ENCODE data around the gene ANKRD40.
A peak's percentile ranks its signal among the peaks of the same experiment; 100 is the strongest.
"Not testable (repeated sequence)": the region's sequence is repeated elsewhere in the genome, so short reads cannot be mapped to it uniquely, and the experiment has no call there.

Gene ANKRD40

DNA sequence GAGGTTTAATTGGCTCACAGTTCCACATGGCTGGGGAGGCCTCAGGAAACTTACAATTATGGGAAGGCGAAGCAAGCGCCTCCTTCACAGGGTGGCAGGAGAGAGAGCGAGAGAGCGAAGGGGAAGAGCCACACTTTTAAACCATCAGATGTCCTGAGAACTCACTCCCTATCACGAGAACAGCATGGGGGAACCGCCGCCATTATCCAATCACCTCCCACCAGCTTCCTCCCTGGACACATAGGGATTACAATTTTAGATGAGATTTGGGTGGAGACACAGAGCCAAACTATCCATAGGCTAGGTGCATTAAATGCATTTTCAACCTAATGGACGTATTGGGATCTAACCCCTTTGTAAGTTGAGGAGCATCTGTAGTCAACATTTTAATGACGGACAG, 4.9 kb upstream of the ANKRD40 start:
- no peak for DNase-seq

DNA sequence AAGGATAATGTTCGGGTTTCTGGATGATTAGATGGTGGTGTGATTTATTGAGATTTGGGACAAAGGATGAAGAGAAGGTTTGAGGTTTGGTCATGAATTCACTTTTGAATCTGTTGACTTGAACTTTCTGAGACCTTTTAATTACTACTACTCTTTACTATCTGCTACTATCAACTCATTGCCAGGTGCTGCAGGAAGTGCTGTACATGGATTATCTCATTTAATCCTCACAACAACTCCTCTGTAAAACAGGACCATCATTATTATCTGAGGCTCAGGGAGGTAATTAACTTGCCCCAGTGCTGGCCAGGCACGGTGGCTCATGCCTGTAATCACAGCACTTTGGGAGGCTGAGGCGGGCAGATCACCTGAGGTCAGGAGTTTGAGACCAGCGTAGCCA, 2.9 kb upstream of the ANKRD40 start:
- DNase-seq: no peak

GRCh38 chr17:50710025-50710424, 2.3 kb upstream of the ANKRD40 start:
- no peak for DNase-seq

DNA sequence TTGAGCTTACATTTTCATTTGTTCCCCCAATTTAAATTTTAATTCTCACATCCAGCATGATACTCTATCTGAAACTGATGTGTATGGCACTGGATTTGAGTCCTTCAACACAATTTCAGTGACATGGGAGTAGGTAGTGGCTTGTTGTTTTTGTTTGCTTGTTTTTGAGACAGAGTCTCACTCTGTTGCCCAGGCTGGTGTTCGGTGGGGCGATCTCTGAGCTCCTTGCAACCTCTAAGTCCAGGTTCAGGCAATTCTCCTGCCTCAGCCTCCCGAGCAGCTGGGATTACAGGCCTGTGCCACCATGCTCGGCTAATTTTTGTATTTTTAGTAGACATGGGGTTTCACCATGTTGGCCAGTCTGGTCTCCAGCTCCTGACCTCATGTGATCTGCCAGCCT, 1.3 kb upstream of the ANKRD40 start:
- not testable (repeated sequence) for DNase-seq

DNA sequence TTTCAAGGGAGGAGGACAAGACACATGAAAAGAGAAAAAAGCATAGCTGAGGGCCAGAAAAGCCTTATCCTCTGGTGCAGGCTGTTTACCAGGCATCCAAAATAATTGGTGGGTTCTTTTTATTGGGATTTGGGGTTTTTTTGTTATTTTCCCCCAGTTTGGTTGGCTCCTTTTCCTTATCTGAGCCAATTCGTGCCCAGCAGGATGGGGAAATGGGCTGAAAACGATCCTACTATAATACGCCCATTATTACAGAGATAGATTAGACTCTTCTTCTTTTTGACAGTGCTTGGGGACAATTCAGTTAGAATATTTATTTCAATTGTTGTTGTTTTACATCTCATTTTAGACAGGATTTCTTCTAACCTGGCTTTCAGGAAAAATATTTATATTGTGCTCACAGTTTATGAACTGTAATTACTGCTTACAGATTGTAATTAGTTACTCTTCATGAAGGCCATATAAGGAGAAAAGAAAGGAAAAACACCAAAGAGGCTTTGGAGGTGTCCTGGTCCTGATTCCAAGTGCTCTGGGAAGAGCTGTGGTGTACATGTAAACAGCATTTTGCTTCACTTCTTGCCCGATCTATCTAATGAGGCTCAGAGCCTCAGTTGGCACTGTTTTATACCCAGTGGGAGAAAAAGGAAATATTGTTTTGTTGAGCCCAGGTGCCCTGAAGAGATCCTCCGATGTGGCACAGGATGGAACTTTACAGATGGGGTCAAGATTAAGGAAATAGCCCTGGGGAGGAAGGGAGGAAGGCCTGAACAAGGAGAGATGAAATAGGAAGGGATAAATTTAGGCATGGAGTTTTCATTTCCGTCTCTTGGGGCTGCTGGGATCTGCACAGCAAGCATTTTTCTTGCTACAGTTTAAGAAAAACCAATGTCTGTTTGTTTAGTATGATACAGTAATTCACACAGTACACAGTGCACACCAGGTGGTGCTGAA, 611 bp upstream of the ANKRD40 start:
- peak in 11 of 56 donors; percentile 6 to 40 (median 16) for DNase-seq

GRCh38 chr17:50703162-50703561, 4.6 kb downstream of the ANKRD40 start:
- no peak for DNase-seq

- DNase-seq: no peak
Observed at GRCh38 chr17:50699410-50699809, 8.3 kb downstream of the ANKRD40 start.

DNA sequence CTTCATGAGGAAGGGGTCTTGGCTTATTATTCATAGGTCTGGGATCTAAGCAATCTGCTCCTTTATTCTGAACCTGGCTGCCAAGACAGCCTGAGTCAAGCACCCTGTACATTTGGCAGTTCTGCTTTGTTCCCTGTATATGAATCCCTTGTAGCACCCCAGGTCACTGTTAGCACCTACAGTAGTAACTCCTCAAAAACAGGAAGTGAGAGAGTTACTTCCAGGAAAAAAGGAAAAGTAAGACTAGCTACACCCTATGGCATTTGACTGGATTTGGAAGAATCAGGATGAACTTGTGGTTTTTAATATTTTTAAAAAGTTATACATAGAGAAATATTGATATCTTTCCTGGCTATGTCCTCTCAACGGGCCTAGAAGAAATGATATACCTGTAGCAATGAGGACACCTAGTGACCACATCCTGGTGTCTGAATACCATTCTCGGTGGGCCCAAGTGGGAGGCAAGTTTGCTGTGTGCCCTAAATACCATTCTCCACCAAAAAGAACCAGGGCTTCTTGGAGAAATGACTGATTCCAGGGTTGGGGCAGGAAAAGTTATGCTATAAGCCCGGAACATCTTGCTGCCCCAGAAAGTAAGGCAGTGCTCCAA, 9.9 kb downstream of the ANKRD40 start:
- no peak for DNase-seq

DNA sequence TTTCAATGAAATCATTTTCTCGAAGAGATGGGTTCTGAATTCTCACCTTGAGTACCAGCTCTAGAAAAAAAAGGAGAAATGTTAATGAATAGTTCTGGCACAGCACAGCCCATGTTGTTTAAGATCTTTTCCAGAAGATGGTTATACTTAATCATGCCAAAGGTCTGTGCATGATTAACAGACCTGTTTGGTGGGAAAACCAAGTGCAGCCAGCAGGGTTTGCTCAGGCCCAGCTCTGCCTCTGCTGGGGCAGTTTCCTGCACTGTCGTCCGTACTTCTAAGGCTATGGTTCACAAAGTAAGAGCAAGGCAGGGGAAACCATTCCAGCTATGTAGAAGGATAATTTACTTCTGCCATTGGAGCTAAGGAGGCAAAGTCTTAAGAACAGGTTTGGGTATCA, 10.7 kb downstream of the ANKRD40 start:
- no peak for DNase-seq

DNA sequence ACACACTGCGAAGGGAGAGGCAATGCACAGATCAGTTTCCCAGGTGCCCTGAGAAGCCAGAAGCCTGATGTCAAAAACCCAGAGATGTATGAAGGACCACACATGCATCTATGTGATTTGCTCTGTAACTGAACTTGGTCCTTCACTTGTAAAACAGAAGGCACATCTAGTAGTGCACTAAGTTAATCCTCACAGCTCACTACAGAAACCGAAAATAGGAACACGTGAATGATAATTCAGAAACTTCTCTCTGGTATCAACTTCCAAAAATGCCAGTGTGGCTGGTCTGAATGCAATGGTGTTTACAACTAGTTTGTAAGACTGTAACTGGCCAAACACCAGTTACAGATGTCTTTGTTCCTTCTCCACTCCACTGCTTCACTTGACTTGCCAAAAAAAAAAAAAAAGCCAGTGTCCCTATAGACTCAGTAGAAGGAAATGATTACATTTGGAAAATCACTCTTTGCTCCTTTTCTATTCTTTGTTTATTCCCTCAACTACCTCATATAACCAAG, 11.3 kb downstream of the ANKRD40 start:
- no peak for DNase-seq

DNA sequence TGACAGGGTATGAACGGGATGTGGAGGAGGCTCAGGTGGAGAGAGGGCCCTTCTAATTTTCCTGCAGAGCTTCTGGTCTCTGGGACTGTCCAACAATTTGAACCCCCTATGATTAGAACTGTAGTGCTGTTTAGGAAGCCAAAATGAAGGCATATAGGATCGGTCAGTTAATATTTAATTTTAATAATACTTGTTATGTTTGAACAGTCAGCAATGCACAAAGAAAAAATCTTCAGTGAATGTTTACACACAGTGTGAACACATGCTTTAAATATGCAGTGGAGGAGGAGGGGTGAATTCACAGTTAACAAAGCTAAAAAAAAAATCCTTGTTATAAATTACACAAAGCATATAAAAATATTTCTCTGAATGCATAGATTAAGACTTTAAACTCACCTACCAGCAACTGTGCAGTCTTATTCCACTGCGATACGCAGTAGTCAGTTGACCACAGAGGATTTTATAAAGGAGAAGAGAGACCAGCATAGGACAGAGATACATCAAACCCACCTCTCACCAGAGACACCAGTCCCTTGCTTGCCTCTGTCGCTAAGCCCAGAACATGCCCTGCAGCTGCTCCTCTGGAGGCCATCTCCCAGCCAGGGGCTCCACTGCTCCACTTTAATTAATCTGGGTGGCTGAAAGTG, 14.6 kb downstream of the ANKRD40 start:
- no peak for DNase-seq

DNA sequence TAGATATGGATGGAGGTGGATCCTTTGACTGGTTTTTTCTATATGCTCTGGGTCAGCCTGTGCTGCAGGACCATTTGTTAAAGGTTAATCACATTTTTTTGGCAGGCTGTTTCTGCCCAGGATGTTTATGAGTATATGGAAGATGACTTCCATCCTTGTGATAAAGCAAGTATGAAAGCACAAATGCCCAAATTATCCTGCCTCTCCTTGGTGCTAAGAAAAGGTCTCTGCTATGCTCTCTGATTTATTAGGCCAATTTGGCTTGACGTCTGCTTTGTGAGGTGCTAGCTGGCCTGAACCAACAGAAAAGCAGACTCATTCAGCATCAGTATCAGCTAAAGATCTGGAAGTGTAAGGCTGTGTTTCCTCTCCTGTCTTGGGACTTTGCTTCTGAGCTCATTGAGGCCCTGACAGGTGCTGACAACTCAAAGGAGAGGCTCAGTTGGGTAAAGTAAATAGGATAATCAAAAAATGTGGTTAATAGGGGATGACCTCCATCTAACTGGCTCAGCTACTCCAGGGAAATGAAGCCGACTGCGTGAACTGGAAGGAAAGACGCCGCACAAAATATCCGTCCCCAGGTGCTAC, 15.2 kb downstream of the ANKRD40 start:
- DNase-seq: no peak

GRCh38 chr17:50691550-50692447, 15.9 kb downstream of the ANKRD40 start:
- no peak for DNase-seq

GRCh38 chr17:50690887-50691549, 16.7 kb downstream of the ANKRD40 start:
- DNase-seq: peak in 1 of 56 donors; percentile 42

- DNase-seq: peak in 46 of 56 donors; percentile 6 to 79 (median 35)
Observed at GRCh38 chr17:50689956-50690886, 17.5 kb downstream of the ANKRD40 start.

GRCh38 chr17:50689251-50689650, 18.5 kb downstream of the ANKRD40 start:
- no peak for DNase-seq

GRCh38 chr17:50688245-50688644, 19.5 kb downstream of the ANKRD40 start:
- no peak for DNase-seq

- no peak for DNase-seq
Observed at GRCh38 chr17:50687200-50688066, 20.3 kb downstream of the ANKRD40 start.

All from amygdala (tissue), 56 donors.